ENCODE data around the gene CD27.

DNA sequence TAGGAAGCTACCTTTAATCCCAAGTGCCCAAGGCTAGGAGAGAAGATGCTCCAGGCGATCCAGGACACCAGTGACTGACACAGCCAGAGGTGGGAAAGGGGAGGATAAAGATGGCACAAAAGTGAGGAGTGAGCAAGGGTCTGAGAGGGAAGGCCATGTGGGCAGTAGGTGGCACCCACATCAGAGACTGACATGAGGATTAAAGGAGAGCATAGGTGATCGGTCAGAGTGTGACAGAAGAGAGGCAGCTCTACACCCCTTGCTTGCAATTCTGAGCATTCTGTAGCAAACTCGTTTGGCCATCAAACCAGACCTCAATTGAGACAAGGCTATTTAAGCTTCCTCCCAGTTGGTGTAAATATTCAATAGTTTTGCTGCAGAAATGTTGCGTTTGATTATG, 724 bp upstream of the CD27 start:
- TF ChIP-seq, protein P1, sequence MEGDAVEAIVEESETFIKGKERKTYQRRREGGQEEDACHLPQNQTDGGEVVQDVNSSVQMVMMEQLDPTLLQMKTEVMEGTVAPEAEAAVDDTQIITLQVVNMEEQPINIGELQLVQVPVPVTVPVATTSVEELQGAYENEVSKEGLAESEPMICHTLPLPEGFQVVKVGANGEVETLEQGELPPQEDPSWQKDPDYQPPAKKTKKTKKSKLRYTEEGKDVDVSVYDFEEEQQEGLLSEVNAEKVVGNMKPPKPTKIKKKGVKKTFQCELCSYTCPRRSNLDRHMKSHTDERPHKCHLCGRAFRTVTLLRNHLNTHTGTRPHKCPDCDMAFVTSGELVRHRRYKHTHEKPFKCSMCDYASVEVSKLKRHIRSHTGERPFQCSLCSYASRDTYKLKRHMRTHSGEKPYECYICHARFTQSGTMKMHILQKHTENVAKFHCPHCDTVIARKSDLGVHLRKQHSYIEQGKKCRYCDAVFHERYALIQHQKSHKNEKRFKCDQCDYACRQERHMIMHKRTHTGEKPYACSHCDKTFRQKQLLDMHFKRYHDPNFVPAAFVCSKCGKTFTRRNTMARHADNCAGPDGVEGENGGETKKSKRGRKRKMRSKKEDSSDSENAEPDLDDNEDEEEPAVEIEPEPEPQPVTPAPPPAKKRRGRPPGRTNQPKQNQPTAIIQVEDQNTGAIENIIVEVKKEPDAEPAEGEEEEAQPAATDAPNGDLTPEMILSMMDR (IDR thresholded peaks at IDR 0.05), result no peak
- TF ChIP-seq ZFX (IDR thresholded peaks at IDR 0.05; ENCODE audit: borderline replicate concordance), result no peak

Measured in 22Rv1 (cell line).